Smooth muscle cell (in vitro differentiated cells): ENCODE measurements around the gene CDK19. TPM values are rescaled to one million over a fixed set of nuclear protein-coding genes. Genes with fewer than 3 reads are reported as not detected.

Source experiments
- DNase-seq: peaks from one replicate; lab custom pipeline; 2025; ENCODE audit not compliant: unreplicated experiment; lab: John Stamatoyannopoulos, UW
- H2AFZ ChIP-seq: fragments of 200-600 bp; sonication (generic); 2 replicates; pipeline ENCODE4 v1.6.0; 2016; ENCODE audit warnings: antibody characterized with exemption, low read depth, mild to moderate bottlenecking
- H3F3A ChIP-seq: fragments of 200-600 bp; sonication (generic); 2 replicates; pipeline ENCODE4 v1.6.0; 2017; ENCODE audit warnings: antibody characterized with exemption, low read depth
- H3K27ac ChIP-seq: fragments of 200-600 bp; sonication (generic); 2 replicates; pipeline ENCODE4 v1.5.1; 2016; ENCODE audit warnings: low read depth, mild to moderate bottlenecking
- H3K27me3 ChIP-seq: fragments of 200-600 bp; sonication (generic); 2 replicates; pipeline ENCODE4 v1.6.1; 2016; ENCODE audit warnings: low read depth, mild to moderate bottlenecking
- H3K36me3 ChIP-seq: fragments of 200-600 bp; sonication (generic); 2 replicates; pipeline ENCODE4 v1.5.1; 2016; ENCODE audit warnings: low read depth
- H3K4me1 ChIP-seq: fragments of 200-600 bp; sonication (generic); 2 replicates; pipeline ENCODE4 v1.5.1; 2016; ENCODE audit warnings: low read depth
- H3K4me2 ChIP-seq: fragments of 200-600 bp; sonication (generic); 2 replicates; pipeline ENCODE4 v1.6.0; 2016; ENCODE audit warnings: mild to moderate bottlenecking
- H3K4me3 ChIP-seq: fragments of 200-600 bp; sonication (generic); 2 replicates; pipeline ENCODE4 v1.5.1; 2016; ENCODE audit warnings: mild to moderate bottlenecking
- H3K79me2 ChIP-seq: fragments of 200-600 bp; sonication (generic); 2 replicates; pipeline ENCODE4 v1.6.0; 2016; ENCODE audit warnings: low read depth, mild to moderate bottlenecking
- H3K9ac ChIP-seq: fragments of 200-600 bp; sonication (generic); 2 replicates; pipeline ENCODE4 v1.6.0; 2016; ENCODE audit warnings: low read depth
- H3K9me3 ChIP-seq: fragments of 200-600 bp; sonication (generic); replicated peaks from 2 replicates; pipeline ENCODE4 v1.5.1; 2016; ENCODE audit warnings: low read depth
- H4K20me1 ChIP-seq: fragments of 200-600 bp; sonication (generic); 2 replicates; pipeline ENCODE4 v1.6.0; 2016; ENCODE audit warnings: low read depth
- WGBS: methylation state at CpG from one replicate; pipeline ENCODE4 v1.1.7; 2016; ENCODE audit warnings: low lambda C conversion rate; 5-methylcytosine and 5-hydroxymethylcytosine counted together
- polyA plus RNA-seq: library from polyadenylated mRNA; unstranded; fragments of >200 nt; fragmentation: Nextera tagmentation; extraction: Ambion mirVana; gene quantifications from 2 replicates; pipeline ENCODE4 v1.2.1, GENCODE V29; 2016
- total RNA-seq: library from RNA; depleted of rRNA; stranded (reverse); fragments of >200 nt; gene quantifications from 2 replicates; pipeline ENCODE4 v1.2.3, GENCODE V29; 2014
- TF ChIP-seq, protein P1 (sequence below): fragments of 200-600 bp; sonication (generic); IDR thresholded peaks from 2 replicates; pipeline ENCODE4 v1.5.1; 2017; ENCODE audit warnings: borderline replicate concordance, mild to moderate bottlenecking, antibody characterized with exemption; ENCODE audit not compliant: insufficient read depth, poor library complexity, severe bottlenecking

The CDK19 gene
- total and polyA plus RNA-seq, 2 experiments from 2014 or later: 3.7 to 14.0 TPM

DNA sequence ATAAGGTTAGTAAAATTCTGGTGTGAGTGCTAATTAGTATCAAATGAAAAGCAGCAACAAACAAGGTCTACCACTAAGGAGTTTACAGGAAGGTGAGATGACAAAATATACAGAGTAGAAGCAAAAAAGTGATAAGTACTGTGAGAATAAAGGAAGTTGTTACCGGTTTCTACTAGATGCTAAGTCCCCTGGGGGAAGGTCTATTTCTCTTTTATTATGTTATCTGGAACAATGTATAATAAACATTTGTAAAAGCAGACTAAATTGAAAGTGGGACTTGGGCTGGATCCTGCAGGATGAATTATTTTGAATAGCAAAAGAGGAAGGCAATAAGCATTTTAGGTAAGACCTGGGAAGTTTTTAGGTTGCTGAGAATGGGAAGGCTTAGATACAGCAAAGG lies 180.2 kb downstream of the CDK19 start:
- Histone ChIP-seq H3K4me3 (no peak overlapping the region), H3K4me1 (no peaks in the 10 kb centered on the region), H2AFZ (no peak overlapping the region), H3K27me3 (no peaks in the 10 kb centered on the region), H4K20me1 (no peaks in the 10 kb centered on the region), H3K27ac (no peak overlapping the region), H3K4me2 (no peak overlapping the region), H3K9ac (no peak overlapping the region), H3K79me2 (no peaks in the 10 kb centered on the region), H3K9me3 (no peaks in the 10 kb centered on the region), H3K36me3 (no peaks in the 10 kb centered on the region), H3F3A (no peaks in the 10 kb centered on the region)
- WGBS: 73% methylated on average over 1 of the region's 1 CpG
- TF ChIP-seq, protein P1, sequence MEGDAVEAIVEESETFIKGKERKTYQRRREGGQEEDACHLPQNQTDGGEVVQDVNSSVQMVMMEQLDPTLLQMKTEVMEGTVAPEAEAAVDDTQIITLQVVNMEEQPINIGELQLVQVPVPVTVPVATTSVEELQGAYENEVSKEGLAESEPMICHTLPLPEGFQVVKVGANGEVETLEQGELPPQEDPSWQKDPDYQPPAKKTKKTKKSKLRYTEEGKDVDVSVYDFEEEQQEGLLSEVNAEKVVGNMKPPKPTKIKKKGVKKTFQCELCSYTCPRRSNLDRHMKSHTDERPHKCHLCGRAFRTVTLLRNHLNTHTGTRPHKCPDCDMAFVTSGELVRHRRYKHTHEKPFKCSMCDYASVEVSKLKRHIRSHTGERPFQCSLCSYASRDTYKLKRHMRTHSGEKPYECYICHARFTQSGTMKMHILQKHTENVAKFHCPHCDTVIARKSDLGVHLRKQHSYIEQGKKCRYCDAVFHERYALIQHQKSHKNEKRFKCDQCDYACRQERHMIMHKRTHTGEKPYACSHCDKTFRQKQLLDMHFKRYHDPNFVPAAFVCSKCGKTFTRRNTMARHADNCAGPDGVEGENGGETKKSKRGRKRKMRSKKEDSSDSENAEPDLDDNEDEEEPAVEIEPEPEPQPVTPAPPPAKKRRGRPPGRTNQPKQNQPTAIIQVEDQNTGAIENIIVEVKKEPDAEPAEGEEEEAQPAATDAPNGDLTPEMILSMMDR: no peak
- DNase-seq: no peak

DNA sequence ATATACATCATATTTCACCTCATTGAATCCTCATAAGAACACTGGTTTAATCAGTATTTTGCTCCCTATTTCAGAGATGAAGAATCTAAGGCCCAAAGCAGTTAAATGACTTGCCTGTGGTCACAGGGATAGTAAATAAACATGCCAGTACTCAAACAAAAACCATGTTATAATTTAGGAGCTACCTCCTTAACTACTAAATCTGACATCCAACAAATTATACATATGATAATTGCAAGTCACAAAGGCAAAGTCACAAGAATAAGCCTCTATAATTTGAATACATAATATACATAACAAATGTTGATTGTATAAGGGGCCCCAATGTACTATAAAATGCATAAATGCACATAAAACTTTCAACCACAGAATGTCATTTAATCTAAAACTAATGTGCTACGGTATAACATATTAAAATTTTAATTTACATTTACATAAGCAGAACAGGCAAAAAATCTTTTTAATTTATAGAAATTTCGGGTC lies 181.5 kb downstream of the CDK19 start:
- no peaks in the 10 kb centered on the region for H3K79me2 ChIP-seq
- H3K9ac ChIP-seq: no peak overlapping the region
- TF ChIP-seq, protein P1: no peak
- no peaks in the 10 kb centered on the region for H3K9me3 ChIP-seq
- H3K4me2 ChIP-seq: no peak overlapping the region
- no peaks in the 10 kb centered on the region for H3K4me1 ChIP-seq
- no peaks in the 10 kb centered on the region for H4K20me1 ChIP-seq
- H3K27me3 ChIP-seq: no peaks in the 10 kb centered on the region
- 93% methylated on average over 2 of the region's 2 CpGs for WGBS
- H3K4me3 ChIP-seq: no peak overlapping the region
- H3K36me3 ChIP-seq: no peaks in the 10 kb centered on the region
- H3K27ac ChIP-seq: no peak overlapping the region
- H2AFZ ChIP-seq: no peak overlapping the region
- no peaks in the 10 kb centered on the region for H3F3A ChIP-seq
- no peak for DNase-seq

DNA sequence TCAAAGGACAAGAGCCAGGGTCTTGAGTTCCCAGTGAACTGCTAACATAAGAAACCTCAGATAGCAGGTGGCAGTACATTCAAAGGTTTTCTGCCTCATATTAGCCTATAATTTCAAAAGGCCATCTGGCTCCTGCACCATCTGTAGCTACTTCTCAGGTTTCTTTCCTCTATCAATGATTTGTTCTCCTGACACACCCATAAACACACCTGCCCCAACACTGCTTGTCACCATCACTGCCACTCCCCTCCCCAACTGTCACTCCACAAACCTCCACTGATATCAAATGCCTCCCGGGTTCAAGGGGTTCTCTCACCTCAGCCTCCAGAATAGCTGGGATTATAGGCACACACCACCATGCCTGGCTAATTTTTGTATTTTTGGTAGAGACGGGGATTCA lies 186.1 kb downstream of the CDK19 start:
- H4K20me1 ChIP-seq: no peaks in the 10 kb centered on the region
- TF ChIP-seq, protein P1: no peak
- no peak overlapping the region for H3K27ac ChIP-seq
- H3K79me2 ChIP-seq: no peaks in the 10 kb centered on the region
- H3K4me2 ChIP-seq: no peak overlapping the region
- WGBS: 96% methylated on average over 2 of the region's 2 CpGs
- H3K4me3 ChIP-seq: no peak overlapping the region
- no peaks in the 10 kb centered on the region for H3K27me3 ChIP-seq
- no peak for DNase-seq
- H2AFZ ChIP-seq: no peak overlapping the region
- no peak overlapping the region for H3K9ac ChIP-seq
- H3K9me3 ChIP-seq: no peaks in the 10 kb centered on the region
- no peaks in the 10 kb centered on the region for H3K36me3 ChIP-seq
- H3F3A ChIP-seq: no peaks in the 10 kb centered on the region
- H3K4me1 ChIP-seq: no peaks in the 10 kb centered on the region

- Histone ChIP-seq H2AFZ (no peak overlapping the region), H3K4me1 (no peaks in the 10 kb centered on the region), H3K4me3 (no peak overlapping the region), H3K4me2 (no peak overlapping the region), H3K9ac (no peak overlapping the region), H3K9me3 (no peaks in the 10 kb centered on the region), H3K27ac (no peak overlapping the region), H3F3A (no peaks in the 10 kb centered on the region), H3K79me2 (no peaks in the 10 kb centered on the region), H4K20me1 (no peaks in the 10 kb centered on the region), H3K27me3 (no peaks in the 10 kb centered on the region), H3K36me3 (peaks cover 1% of the 10 kb centered on the region)
- TF ChIP-seq, protein P1: no peak
- DNase-seq: no peak
- 43% methylated on average over 5 of the region's 5 CpGs for WGBS
Observed at GRCh38 chr6:110628330-110628729, 186.9 kb downstream of the CDK19 start.
